IMR-90 (cell line): ENCODE results near the gene SSH2. TPM values are rescaled to one million over a fixed set of nuclear protein-coding genes. Genes with fewer than 3 reads are reported as not detected.

Experiments
- ATAC-seq: fragments of 200-7000 bp; cut with Tn5 transposase; 2 replicates; pipeline ENCODE4 v1.9.1; 2020; ENCODE audit warnings: low read depth, mild to moderate bottlenecking, moderate library complexity
- BruUV-seq: library from RNA; stranded (reverse); fragments of 400-500 nt; replicated peaks from 2 replicates; lab custom pipeline; 2021; lab: Mats Ljungman, UMichigan
- CTCF ChIA-PET: fragments of 300-600 bp; formaldehyde crosslinking; extraction: SDS; loops from one replicate; lab custom pipeline; 2021; ENCODE audit warnings: antibody characterized with exemption; lab: Yijun Ruan, JAX
- POLR2A ChIA-PET: fragments of 300-600 bp; sonication (Branson Sonifier 250); formaldehyde crosslinking; loops from one replicate; lab custom pipeline; 2022; ENCODE audit warnings: antibody characterized with exemption; ENCODE audit not compliant: unreplicated experiment; lab: Charles Lee
- DNase-seq: peaks from one replicate; pipeline ENCODE4 v3.0.0; 2013
- H2AFZ ChIP-seq: replicated peaks from 2 replicates; pipeline ENCODE3; 2013; ENCODE audit warnings: low read length, mild to moderate bottlenecking; ENCODE audit not compliant: poor library complexity
- H2AK5ac ChIP-seq: 2 replicates; pipeline ENCODE4 v1.6.1; 2013; ENCODE audit warnings: low read depth, low read length, inconsistent platforms
- H2AK9ac ChIP-seq: replicated peaks from 2 replicates; pipeline ENCODE3; 2013; ENCODE audit warnings: mild to moderate bottlenecking, low read depth, low read length, moderate library complexity; ENCODE audit not compliant: poor library complexity
- H2BK120ac ChIP-seq: 2 replicates; pipeline ENCODE4 v1.6.1; 2013; ENCODE audit warnings: low read depth, low read length, inconsistent platforms
- H2BK15ac ChIP-seq: 3 replicates; pipeline ENCODE4 v1.6.1; 2013; ENCODE audit warnings: low read depth, low read length, inconsistent platforms
- H2BK20ac ChIP-seq: 2 replicates; pipeline ENCODE4 v1.6.1; 2013; ENCODE audit warnings: low read depth, mild to moderate bottlenecking, inconsistent platforms, low read length, moderate library complexity
- H2BK5ac ChIP-seq: 2 replicates; pipeline ENCODE4 v1.6.1; 2013; ENCODE audit warnings: mild to moderate bottlenecking, low read depth, low read length, inconsistent platforms; ENCODE audit not compliant: poor library complexity, severe bottlenecking
- H3K14ac ChIP-seq: replicated peaks from 2 replicates; pipeline ENCODE4 v1.6.1; 2013; ENCODE audit warnings: low read depth, low read length, inconsistent platforms
- H3K18ac ChIP-seq: 2 replicates; pipeline ENCODE4 v1.6.1; 2013; ENCODE audit warnings: low read depth, low read length, control low read depth
- H3K23ac ChIP-seq: 2 replicates; pipeline ENCODE4 v1.6.1; 2013; ENCODE audit warnings: low read depth, low read length, inconsistent platforms
- H3K27ac ChIP-seq: 2 replicates; pipeline ENCODE4 v1.5.1; 2013; ENCODE audit warnings: mild to moderate bottlenecking, control low read depth, low read length; ENCODE audit not compliant: insufficient read depth
- H3K27me3 ChIP-seq: 2 replicates; pipeline ENCODE4 v1.6.1; 2013; ENCODE audit warnings: low read length; ENCODE audit not compliant: control insufficient read depth, insufficient read depth
- H3K36me3 ChIP-seq: 2 replicates; pipeline ENCODE4 v1.6.1; 2013; ENCODE audit warnings: low read length, mixed read lengths; ENCODE audit not compliant: control insufficient read depth, insufficient read depth
- H3K4ac ChIP-seq: 2 replicates; pipeline ENCODE4 v1.6.1; 2013; ENCODE audit warnings: low read depth, low read length, inconsistent platforms
- H3K4me1 ChIP-seq: 2 replicates; pipeline ENCODE4 v1.6.1; 2013; ENCODE audit warnings: low read length, mixed read lengths; ENCODE audit not compliant: control insufficient read depth, insufficient read depth
- H3K4me2 ChIP-seq: 2 replicates; pipeline ENCODE4 v1.6.1; 2013; ENCODE audit warnings: low read depth, mild to moderate bottlenecking, control low read depth, low read length, moderate library complexity
- H3K4me3 ChIP-seq: 2 replicates; pipeline ENCODE4 v1.5.1; 2013; ENCODE audit warnings: low read depth, mild to moderate bottlenecking, control low read depth, low read length, moderate library complexity; ENCODE audit not compliant: insufficient read depth
- H3K56ac ChIP-seq: 2 replicates; pipeline ENCODE4 v1.6.1; 2013; ENCODE audit warnings: low read length, inconsistent platforms; ENCODE audit not compliant: insufficient read depth; ENCODE audit errors: extremely low read depth
- H3K79me1 ChIP-seq, 2 experiments: 2 replicates each; pipeline ENCODE4 v1.6.1; 2013; ENCODE audit warnings: low read length in 2 of 2, inconsistent platforms in 1 of 2, low read depth in 1 of 2
- H3K9ac ChIP-seq: 2 replicates; pipeline ENCODE4 v1.6.1; 2013; ENCODE audit warnings: low read depth, low read length, control low read depth
- H3K9me1 ChIP-seq: 2 replicates; pipeline ENCODE4 v1.6.1; 2013; ENCODE audit warnings: low read length, inconsistent platforms; ENCODE audit not compliant: insufficient read depth
- H3K9me3 ChIP-seq: 2 replicates; pipeline ENCODE4 v1.6.1; 2013; ENCODE audit warnings: low read length; ENCODE audit not compliant: control insufficient read depth, insufficient read depth
- H4K20me1 ChIP-seq: 2 replicates; pipeline ENCODE4 v1.6.1; 2013; ENCODE audit warnings: low read length, inconsistent platforms; ENCODE audit not compliant: insufficient read depth
- H4K5ac ChIP-seq: 2 replicates; pipeline ENCODE4 v1.6.1; 2013; ENCODE audit warnings: mild to moderate bottlenecking, low read depth, low read length, control low read depth
- H4K8ac ChIP-seq, 2 experiments: 2 replicates each; pipeline ENCODE4 v1.6.1; 2013; ENCODE audit warnings: low read depth in 2 of 2, low read length in 2 of 2, control low read depth in 1 of 2, inconsistent platforms in 1 of 2
- H4K91ac ChIP-seq: 2 replicates; pipeline ENCODE4 v1.6.1; 2013; ENCODE audit warnings: low read depth, low read length, inconsistent platforms; ENCODE audit not compliant: insufficient read depth
- BHLHE40 ChIP-seq: fragments of 150-350 bp; IDR thresholded peaks from 2 replicates; pipeline ENCODE4 v1.6.1; 2016; ENCODE audit warnings: mild to moderate bottlenecking, low read depth, low read length
- CEBPB ChIP-seq: IDR thresholded peaks from 2 replicates; pipeline ENCODE4 v1.6.1; 2012; ENCODE audit warnings: low read depth, low read length, improper control_type of control experiment
- CHD1 ChIP-seq: IDR thresholded peaks from 2 replicates; pipeline ENCODE4 v1.6.1; 2012; ENCODE audit warnings: low read depth, low read length, improper control_type of control experiment
- ELK1 ChIP-seq: fragments of 150-350 bp; IDR thresholded peaks from 2 replicates; pipeline ENCODE4 v1.6.1; 2016; ENCODE audit warnings: low read depth, mild to moderate bottlenecking, low read length, moderate library complexity, borderline replicate concordance
- FOS ChIP-seq: fragments of 150-350 bp; IDR thresholded peaks from 2 replicates; pipeline ENCODE4 v1.6.1; 2016; ENCODE audit warnings: low read depth, low read length
- MAZ ChIP-seq: IDR thresholded peaks from 2 replicates; pipeline ENCODE4 v1.6.1; 2012; ENCODE audit warnings: low read depth, mild to moderate bottlenecking, low read length, improper control_type of control experiment, moderate library complexity, borderline replicate concordance
- MXI1 ChIP-seq: IDR thresholded peaks from 2 replicates; pipeline ENCODE4 v1.6.1; 2012; ENCODE audit warnings: low read depth, mild to moderate bottlenecking, low read length, moderate library complexity, borderline replicate concordance
- RAD21 ChIP-seq: IDR thresholded peaks from 2 replicates; pipeline ENCODE4 v1.6.1; 2012; ENCODE audit warnings: low read length, improper control_type of control experiment
- RCOR1 ChIP-seq: IDR thresholded peaks from 2 replicates; pipeline ENCODE4 v1.6.1; 2012; ENCODE audit warnings: mild to moderate bottlenecking, low read length, improper control_type of control experiment; ENCODE audit not compliant: insufficient replicate concordance
- RFX5 ChIP-seq: IDR thresholded peaks from 2 replicates; pipeline ENCODE4 v1.8.0; 2012; ENCODE audit warnings: low read depth, mild to moderate bottlenecking, low read length, moderate library complexity
- WGBS, 2 experiments: methylation state at CpG; one replicate each; pipeline versions ENCODE4 v1.1.5 to v1.1.7; 2013; ENCODE audit warnings: missing lambda C conversion rate in 2 of 2; ENCODE audit not compliant: insufficient read length in 1 of 2; ENCODE audit errors: extremely low coverage in 2 of 2; 5-methylcytosine and 5-hydroxymethylcytosine counted together
- dilution Hi-C: fragments of 300-500 bp; cut with HindIII; formaldehyde crosslinking; loops from one replicate; pipeline ENCODE4 v1.14.3; 2018; ENCODE audit warnings: low sequenced_read_pairs; ENCODE audit not compliant: unreplicated experiment
- in situ Hi-C: fragments of 300-500 bp; cut with MboI; formaldehyde crosslinking; loops from 3 replicates; pipeline ENCODE4 v1.14.3; 2019; ENCODE audit warnings: low sequenced_read_pairs, inconsistent platforms, mixed read lengths
- intact Hi-C: fragments of 100-400 bp; cut with micrococcal nuclease; formaldehyde crosslinking; loops from 2 replicates; pipeline ENCODE4 v1.10.0; 2022
- polyA plus RNA-seq, 3 experiments: library from polyadenylated mRNA; depleted of rRNA; stranded (reverse); fragments of >200 nt; gene quantifications; 2 replicates each; pipeline ENCODE4 v1.2.3, GENCODE V29; 2012; ENCODE audit warnings: low replicate concordance in 1 of 3
- total RNA-seq: library from RNA; depleted of rRNA; stranded (reverse); fragments of >200 nt; gene quantifications from 2 replicates; pipeline ENCODE4 v1.2.3, GENCODE V29; 2012
- TF ChIP-seq, protein P1 (sequence below): fragments of 150-350 bp; IDR thresholded peaks from 2 replicates; pipeline ENCODE4 v1.6.1; 2017; ENCODE audit warnings: mild to moderate bottlenecking, antibody characterized with exemption, low read length, low read depth

Gene SSH2
- total and polyA plus RNA-seq, 2 of the 4 experiments (the other 2 are of a cell fraction) = 9.3 TPM

DNA sequence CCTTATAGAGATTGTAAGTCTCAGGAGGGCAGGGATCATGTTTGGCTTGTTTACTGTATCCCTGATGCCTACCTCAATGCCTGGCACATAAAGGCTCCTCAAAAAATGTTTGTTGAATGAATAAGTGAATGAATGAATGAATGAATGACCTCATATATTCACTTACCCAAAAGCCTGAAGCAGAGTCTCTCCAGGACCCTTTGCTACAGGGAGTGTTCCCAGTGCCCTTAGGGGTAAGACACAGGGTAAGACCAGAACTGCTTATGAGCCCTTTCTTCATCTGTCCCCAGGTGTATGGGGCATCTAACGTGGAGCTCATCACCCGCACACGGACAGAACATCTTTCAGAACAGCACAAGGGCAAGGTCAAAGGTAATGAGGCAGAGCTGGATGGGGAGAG lies 319.6 kb downstream of the SSH2 start:
- Histone ChIP-seq H3K4me1 (no peaks in the 10 kb centered on the region), H4K20me1 (no peaks in the 10 kb centered on the region), H2AK9ac (no peak overlapping the region), H3K18ac (no peak overlapping the region), H2AK5ac (no peak overlapping the region), H3K4ac (no peak overlapping the region), H2BK15ac (no peak overlapping the region), H3K27me3 (no peaks in the 10 kb centered on the region), H3K9ac (no peak overlapping the region), H3K4me2 (no peak overlapping the region), H3K9me3 (no peaks in the 10 kb centered on the region), H2BK5ac (no peak overlapping the region), H2BK20ac (no peak overlapping the region), H2AFZ (no peak overlapping the region), H4K8ac (no peak overlapping the region), H3K23ac (no peak overlapping the region), H3K56ac (no peak overlapping the region), H2BK120ac (no peak overlapping the region), H4K91ac (no peak overlapping the region), H3K14ac (no peak overlapping the region), H3K36me3 (peaks cover 2% of the 10 kb centered on the region; the same call in 1 of the 2 replicates), H4K5ac (no peak overlapping the region), H3K4me3 (no peak overlapping the region), H3K27ac (no peak overlapping the region), H3K9me1 (peaks cover 8% of the 10 kb centered on the region; the same call in 1 of the 2 replicates), H3K79me1 (0 out of 4 replicates have a peak, but pooled peaks cover 0 to 2% of the 10 kb centered on the region in 2 experiments)
- CTCF ChIA-PET = no interaction called here
- dilution Hi-C loops (no loop called here), in situ Hi-C loops (no loop called here), intact Hi-C loops (no loop called here)
- DNase-seq = no peak
- BruUV-seq = no TSS peak
- no peak for ATAC-seq
- no peak for TF ChIP-seq CHD1
- no peak for TF ChIP-seq RFX5
- TF ChIP-seq BHLHE40 = no peak
- TF ChIP-seq FOS = no peak
- TF ChIP-seq, protein P1, sequence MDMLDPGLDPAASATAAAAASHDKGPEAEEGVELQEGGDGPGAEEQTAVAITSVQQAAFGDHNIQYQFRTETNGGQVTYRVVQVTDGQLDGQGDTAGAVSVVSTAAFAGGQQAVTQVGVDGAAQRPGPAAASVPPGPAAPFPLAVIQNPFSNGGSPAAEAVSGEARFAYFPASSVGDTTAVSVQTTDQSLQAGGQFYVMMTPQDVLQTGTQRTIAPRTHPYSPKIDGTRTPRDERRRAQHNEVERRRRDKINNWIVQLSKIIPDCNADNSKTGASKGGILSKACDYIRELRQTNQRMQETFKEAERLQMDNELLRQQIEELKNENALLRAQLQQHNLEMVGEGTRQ = no peak
- TF ChIP-seq MAZ = no peak
- TF ChIP-seq ELK1 = no peak
- no peak for TF ChIP-seq RAD21
- TF ChIP-seq CEBPB = no peak
- TF ChIP-seq RCOR1 = no peak
- no peak for TF ChIP-seq MXI1
- POLR2A ChIA-PET = no interaction called here
- WGBS, 2 experiments = no CpG with 5 or more reads among the region's 3 CpGs
